Endothelial cell of umbilical vein (primary cell): ENCODE data around the gene ASPSCR1. TPM values are rescaled to one million over a fixed set of nuclear protein-coding genes. Genes with fewer than 3 reads are reported as not detected.

Experiments used
- BruUV-seq: library from RNA; stranded (reverse); fragments of 400-500 nt; replicated peaks from 2 replicates; lab custom pipeline; 2021; lab: Mats Ljungman, UMichigan
- CTCF ChIA-PET: fragments of 300-600, 350-600 bp; sonication (Branson Sonifier 250); formaldehyde crosslinking; loops from one replicate; lab custom pipeline; 2021; ENCODE audit warnings: antibody characterized with exemption, inconsistent platforms; lab: Charles Lee
- POLR2A ChIA-PET: fragments of 300-600, 350-600 bp; sonication (Branson Sonifier 250); formaldehyde crosslinking; loops from one replicate; lab custom pipeline; 2021; ENCODE audit warnings: antibody characterized with exemption, inconsistent platforms; lab: Charles Lee
- DNase-seq: peaks from one replicate; pipeline ENCODE4 v3.0.0-alpha.2; 2011; ENCODE audit warnings: low read depth, low spot score
- FAIRE-seq: peaks from 2 replicates; lab custom pipeline; 2011; peaks lifted over from hg19 to GRCh38; lab: Jason Lieb, UNC
- H2AFZ ChIP-seq: 2 replicates; pipeline ENCODE4 v1.6.0; 2012; ENCODE audit warnings: low read depth, low read length, control low read depth, inconsistent platforms
- H3K27ac ChIP-seq: 2 replicates; pipeline ENCODE4 v1.5.1; 2011; ENCODE audit warnings: low read depth, mild to moderate bottlenecking, control low read depth, low read length, moderate library complexity; ENCODE audit not compliant: insufficient read depth
- H3K27me3 ChIP-seq, 2 experiments: 2 replicates each; pipeline versions ENCODE4 v1.6.0 to v1.6.1; 2011; ENCODE audit warnings: low read length in 2 of 2, mixed read lengths in 1 of 2; ENCODE audit not compliant: control insufficient read depth in 2 of 2, insufficient read depth in 2 of 2
- H3K36me3 ChIP-seq, 2 experiments: 2 replicates in 1 of 2; 3 replicates in 1 of 2; pipeline ENCODE4 v1.5.1; 2011; ENCODE audit warnings: low read length in 2 of 2, mild to moderate bottlenecking in 1 of 2, moderate library complexity in 1 of 2; ENCODE audit not compliant: control insufficient read depth in 2 of 2, insufficient read depth in 2 of 2; ENCODE audit errors: extremely low read depth in 1 of 2
- H3K4me1 ChIP-seq: 3 replicates; pipeline ENCODE4 v1.5.1; 2011; ENCODE audit warnings: mild to moderate bottlenecking, low read length; ENCODE audit not compliant: control insufficient read depth, insufficient read depth; ENCODE audit errors: extremely low read depth
- H3K4me2 ChIP-seq: 2 replicates; pipeline ENCODE4 v1.6.1; 2011; ENCODE audit warnings: low read length, control low read depth, mixed read lengths; ENCODE audit not compliant: insufficient read depth
- H3K4me3 ChIP-seq, 3 experiments: fragments of 200-600 bp in 1 of 3; sonication (generic), shearing (Covaris generic) in 1 of 3; replicated peaks in 1 of 3; 2 replicates each; pipeline ENCODE4 v1.5.1; 2011 to 2016; ENCODE audit warnings: control low read depth in 3 of 3, low read length in 3 of 3, mild to moderate bottlenecking in 2 of 3, inconsistent platforms in 1 of 3, low read depth in 1 of 3, moderate library complexity in 1 of 3; ENCODE audit not compliant: insufficient read depth in 1 of 3
- H3K79me2 ChIP-seq: 2 replicates; pipeline ENCODE4 v1.6.0; 2012; ENCODE audit warnings: low read length, inconsistent platforms; ENCODE audit not compliant: control insufficient read depth, insufficient read depth
- H3K9ac ChIP-seq: replicated peaks from 2 replicates; pipeline ENCODE3; 2011; ENCODE audit warnings: low read length, control low read depth; ENCODE audit not compliant: insufficient read depth; ENCODE audit errors: extremely low read depth
- H3K9me1 ChIP-seq: replicated peaks from 3 replicates; pipeline ENCODE4 v1.6.0; 2011; ENCODE audit warnings: mild to moderate bottlenecking, low read length; ENCODE audit not compliant: control insufficient read depth, insufficient read depth; ENCODE audit errors: extremely low read depth
- H3K9me3 ChIP-seq: replicated peaks from 2 replicates; pipeline ENCODE4 v1.5.1; 2012; ENCODE audit warnings: low read length, inconsistent platforms; ENCODE audit not compliant: control insufficient read depth, insufficient read depth
- H4K20me1 ChIP-seq: replicated peaks from 2 replicates; pipeline ENCODE3; 2011; ENCODE audit warnings: mild to moderate bottlenecking, low read length; ENCODE audit not compliant: control insufficient read depth, insufficient read depth; ENCODE audit errors: extremely low read depth
- EZH2 ChIP-seq: IDR thresholded peaks from 2 replicates; pipeline ENCODE4 v1.6.1; 2012; ENCODE audit warnings: borderline replicate concordance, low read depth, mild to moderate bottlenecking, moderate library complexity, low read length, inconsistent platforms; ENCODE audit not compliant: severe bottlenecking
- FOS ChIP-seq: IDR thresholded peaks from 2 replicates; pipeline ENCODE4 v1.6.1; 2011; ENCODE audit warnings: mild to moderate bottlenecking, low read length, moderate library complexity, borderline replicate concordance; ENCODE audit not compliant: insufficient read depth
- GATA2 ChIP-seq: IDR thresholded peaks from 2 replicates; pipeline ENCODE4 v1.7.0; 2011; ENCODE audit warnings: low read depth, mild to moderate bottlenecking, moderate library complexity, mixed read lengths, low read length; ENCODE audit not compliant: insufficient read length, insufficient read depth
- JUN ChIP-seq: IDR thresholded peaks from 2 replicates; pipeline ENCODE4 v1.6.1; 2011; ENCODE audit warnings: borderline replicate concordance, low read depth; ENCODE audit not compliant: insufficient read length, insufficient read depth
- MYC ChIP-seq: IDR thresholded peaks from one replicate; pipeline ENCODE4 v1.6.1; 2011; ENCODE audit warnings: mild to moderate bottlenecking, low read depth, low read length
- POLR2A ChIP-seq: IDR thresholded peaks from 2 replicates; pipeline ENCODE4 v1.6.1; 2012; ENCODE audit warnings: low read depth, mild to moderate bottlenecking, control low read depth, low read length
- POLR2AphosphoS5 ChIP-seq: IDR thresholded peaks from 2 replicates; pipeline ENCODE4 v1.6.1; 2012; ENCODE audit warnings: low read depth, mild to moderate bottlenecking, control low read depth, low read length, moderate library complexity; ENCODE audit not compliant: insufficient read depth
- dilution Hi-C: fragments of 300-500 bp; cut with MboI; formaldehyde crosslinking; loops from one replicate; pipeline ENCODE4 v1.15.0; 2019; ENCODE audit warnings: low sequenced_read_pairs; ENCODE audit not compliant: extremely low pct_ligation_motif_present
- intact Hi-C: fragments of 100-400 bp; cut with micrococcal nuclease; formaldehyde crosslinking; loops from one replicate; pipeline ENCODE4 v1.10.0; 2022
- polyA plus RNA-seq, 4 experiments: library from polyadenylated mRNA; depleted of rRNA in 3 of 4; stranded (reverse) in 3 of 4; unstranded in 1 of 4; fragments of >200 nt; gene quantifications; 2 replicates each; pipeline versions ENCODE4 v1.2.1 to v1.2.3, GENCODE V29; 2011 to 2012; ENCODE audit warnings: missing spikeins in 1 of 4
- total RNA-seq: library from RNA; stranded (reverse); gene quantifications from 2 replicates; pipeline ENCODE4 v1.2.3, GENCODE V29; 2021
- TF ChIP-seq, protein P1 (sequence below): IDR thresholded peaks from 2 replicates; pipeline ENCODE4 v1.6.1; 2011; ENCODE audit not compliant: insufficient read depth, insufficient read length
- TF ChIP-seq, protein P2 (sequence below), 2 donors: IDR thresholded peaks; 1 replicate in 1 of 2; 2 replicates in 1 of 2; pipeline ENCODE4 v1.5.1; 2011; ENCODE audit warnings: low read length in 2 of 2, mild to moderate bottlenecking in 2 of 2, moderate library complexity in 2 of 2, control low read depth in 1 of 2, inconsistent platforms in 1 of 2, low read depth in 1 of 2; ENCODE audit not compliant: insufficient read depth in 1 of 2; ENCODE audit errors: extremely low read depth in 1 of 2

The ASPSCR1 gene
- total and polyA plus RNA-seq, 2 donors (not counting 3 experiments of a cell fraction or from before 2014, with no cell fraction given): 24.8 to 36.5 TPM

DNA sequence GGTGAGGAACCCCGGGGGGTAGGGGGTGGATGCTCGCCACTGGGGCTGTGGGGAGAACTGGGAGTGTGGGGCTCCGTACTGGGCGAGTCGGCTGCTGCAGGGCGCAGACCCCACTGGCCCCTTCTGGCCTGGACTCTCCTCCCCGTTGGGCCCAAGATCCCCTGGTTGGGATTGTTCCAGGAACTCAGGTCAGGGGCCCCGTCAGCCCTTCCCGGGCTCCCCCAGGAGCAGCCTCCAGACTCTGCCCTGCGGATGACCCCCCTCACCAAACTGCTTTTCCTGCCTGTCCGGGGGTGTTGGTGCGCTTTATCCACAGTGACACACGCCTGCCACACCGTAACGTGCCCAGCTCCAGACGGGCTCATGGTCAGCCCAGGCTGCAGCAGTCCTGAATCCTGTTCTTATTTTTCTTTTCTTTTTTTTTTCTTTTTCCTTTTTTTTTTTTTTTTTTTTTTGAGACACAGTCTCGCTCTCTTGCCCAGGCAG is 24.2 kb downstream of the ASPSCR1 start:
- DNase-seq: no peak
- Histone ChIP-seq H3K9me3 (no peaks in the 10 kb centered on the region), H3K9ac (no peak overlapping the region), H3K4me3 (no peak overlapping the region), H4K20me1 (no peaks in the 10 kb centered on the region), H3K4me2 (no peak overlapping the region), H3K79me2 (no peaks in the 10 kb centered on the region), H3K9me1 (no peaks in the 10 kb centered on the region), H3K27ac (no peak overlapping the region), H3K36me3 (no peaks in the 10 kb centered on the region), H3K27me3 (no peaks in the 10 kb centered on the region), H3K4me1 (peaks cover 13% of the 10 kb centered on the region), H2AFZ (no peak overlapping the region)
- ChIA-PET CTCF (no interaction called here), POLR2A (no interaction called here)
- intact Hi-C loops (loop anchor here (5.0 kb wide), 1 partner anchor 74 kb away; the partner anchor contains the start of gene MAFG), dilution Hi-C loops (no loop called here)
- FAIRE-seq: no peak
- TF ChIP-seq POLR2A (no peak), JUN (no peak), EZH2 (no peak), GATA2 (no peak), POLR2AphosphoS5 (no peak), FOS (no peak), MYC (no peak)
- TF ChIP-seq, protein P1, sequence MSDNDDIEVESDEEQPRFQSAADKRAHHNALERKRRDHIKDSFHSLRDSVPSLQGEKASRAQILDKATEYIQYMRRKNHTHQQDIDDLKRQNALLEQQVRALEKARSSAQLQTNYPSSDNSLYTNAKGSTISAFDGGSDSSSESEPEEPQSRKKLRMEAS: no peak
- TF ChIP-seq, protein P2, sequence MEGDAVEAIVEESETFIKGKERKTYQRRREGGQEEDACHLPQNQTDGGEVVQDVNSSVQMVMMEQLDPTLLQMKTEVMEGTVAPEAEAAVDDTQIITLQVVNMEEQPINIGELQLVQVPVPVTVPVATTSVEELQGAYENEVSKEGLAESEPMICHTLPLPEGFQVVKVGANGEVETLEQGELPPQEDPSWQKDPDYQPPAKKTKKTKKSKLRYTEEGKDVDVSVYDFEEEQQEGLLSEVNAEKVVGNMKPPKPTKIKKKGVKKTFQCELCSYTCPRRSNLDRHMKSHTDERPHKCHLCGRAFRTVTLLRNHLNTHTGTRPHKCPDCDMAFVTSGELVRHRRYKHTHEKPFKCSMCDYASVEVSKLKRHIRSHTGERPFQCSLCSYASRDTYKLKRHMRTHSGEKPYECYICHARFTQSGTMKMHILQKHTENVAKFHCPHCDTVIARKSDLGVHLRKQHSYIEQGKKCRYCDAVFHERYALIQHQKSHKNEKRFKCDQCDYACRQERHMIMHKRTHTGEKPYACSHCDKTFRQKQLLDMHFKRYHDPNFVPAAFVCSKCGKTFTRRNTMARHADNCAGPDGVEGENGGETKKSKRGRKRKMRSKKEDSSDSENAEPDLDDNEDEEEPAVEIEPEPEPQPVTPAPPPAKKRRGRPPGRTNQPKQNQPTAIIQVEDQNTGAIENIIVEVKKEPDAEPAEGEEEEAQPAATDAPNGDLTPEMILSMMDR (IDR thresholded peaks at IDR 0.05; ENCODE audit: extremely low read depth in 1 of 2, insufficient read depth in 1 of 2, low read depth in 1 of 2, low read length in 2 of 2): no peak
- no TSS peak for BruUV-seq
